Measurements from ENCODE around the gene CNPY1.

CNPY1 gene

DNA sequence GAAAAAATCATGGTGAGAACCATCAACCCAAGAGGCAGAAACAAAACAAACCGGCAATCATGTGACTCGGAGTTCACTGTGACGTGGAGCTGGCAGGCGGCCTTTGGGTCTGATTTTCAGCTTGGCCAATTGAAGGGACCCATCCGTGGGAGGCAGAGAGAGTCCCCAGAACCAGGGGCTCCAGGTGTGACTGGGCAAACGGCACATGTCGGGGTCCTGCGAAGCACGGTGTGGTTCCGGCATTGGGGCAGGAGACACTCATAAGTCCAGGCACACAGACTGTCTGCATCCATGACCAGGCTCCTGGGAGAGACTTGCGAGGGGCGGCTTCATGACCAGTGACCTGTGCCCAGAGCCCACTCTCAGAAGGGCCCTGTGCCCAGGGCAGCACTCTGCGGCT is 12.6 kb upstream of the CNPY1 start:
- no peak for DNase-seq

DNA sequence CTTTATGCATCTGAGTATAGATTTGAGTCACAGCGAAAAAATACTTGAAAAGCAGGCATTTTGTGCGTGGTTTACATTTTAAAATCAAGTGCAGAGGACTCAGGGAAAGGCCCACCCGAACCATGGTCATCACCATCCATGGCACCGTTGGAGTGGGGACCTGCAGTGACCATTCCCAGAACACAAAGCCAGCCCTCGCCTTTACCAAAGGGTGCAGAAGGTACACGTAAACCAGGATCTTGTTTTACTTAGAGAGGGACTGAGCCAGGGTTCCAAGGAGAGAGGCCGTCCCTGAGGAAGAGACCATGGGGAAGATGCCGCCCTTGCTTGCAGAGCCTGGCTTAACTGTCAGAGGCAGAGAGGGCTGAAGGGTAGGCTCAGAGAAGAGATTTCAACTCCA is 12.0 kb upstream of the CNPY1 start:
- no peak for DNase-seq

DNA sequence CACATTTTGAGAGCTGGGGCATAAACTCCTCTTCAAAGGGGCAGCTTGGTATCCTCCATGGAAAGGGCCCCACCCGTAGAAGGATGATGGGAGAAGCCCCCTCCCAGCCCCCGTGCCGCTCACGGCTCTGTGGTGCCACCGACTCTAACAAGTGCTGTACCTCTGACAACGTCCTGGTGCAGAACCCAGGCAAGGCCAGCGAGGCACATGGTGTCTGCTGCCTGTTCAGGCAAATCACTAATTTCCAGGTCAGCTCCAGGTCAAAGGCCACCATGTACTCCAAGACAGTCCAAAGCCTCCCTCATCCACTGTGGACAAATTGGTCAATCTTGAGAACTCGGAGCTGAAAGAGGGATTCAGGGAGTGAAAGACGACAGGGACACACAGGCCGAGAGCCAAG is 11.4 kb upstream of the CNPY1 start:
- no peak for DNase-seq

DNA sequence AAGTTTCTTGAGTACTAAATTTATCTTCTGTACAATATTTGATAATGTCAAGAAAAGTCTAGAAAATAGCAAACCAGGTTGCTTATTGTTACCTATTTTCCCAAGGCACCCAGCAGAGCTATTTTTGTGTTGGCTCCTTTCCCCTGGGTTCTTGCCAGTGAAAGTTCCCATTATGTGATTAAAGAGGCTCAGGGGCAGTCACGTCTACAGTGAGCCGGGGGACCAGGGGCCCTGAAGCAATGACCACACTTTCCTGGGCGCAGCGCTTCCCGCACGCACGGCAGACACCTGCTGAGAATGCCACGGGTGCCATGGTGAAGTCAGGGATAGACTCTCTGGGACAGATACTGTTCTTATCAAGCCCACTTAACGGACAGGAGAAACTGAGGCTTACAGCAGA is 10.4 kb upstream of the CNPY1 start:
- DNase-seq = no peak

DNA sequence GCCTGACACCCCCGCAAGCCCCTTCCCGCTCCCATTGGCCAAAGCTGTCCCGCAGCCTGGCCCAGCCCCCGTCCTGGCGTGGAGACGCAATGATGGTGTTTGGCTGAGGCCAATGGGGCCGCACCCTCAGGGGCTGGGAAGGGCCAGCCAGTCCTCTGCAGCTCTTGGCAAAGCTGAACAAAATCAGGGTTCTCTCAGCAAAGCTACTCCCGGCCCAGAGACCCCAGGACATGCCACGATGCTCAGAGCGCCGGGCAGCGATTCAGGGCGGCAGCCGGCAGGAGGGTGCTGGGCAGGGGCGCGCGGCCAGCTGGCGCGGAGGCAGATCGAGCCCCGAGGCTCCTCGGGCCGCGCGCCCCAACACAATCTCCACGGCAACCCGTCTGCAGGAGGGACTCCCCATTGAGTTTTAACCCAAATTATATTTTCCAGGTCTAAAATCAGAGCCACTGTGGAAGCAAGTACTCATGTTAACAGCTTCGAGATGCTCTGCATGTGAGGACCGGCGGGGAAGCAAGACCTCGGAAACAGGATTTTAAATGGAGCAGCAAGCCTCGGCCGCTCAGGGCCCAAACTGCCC is 8.8 kb upstream of the CNPY1 start:
- DNase-seq = no peak

DNA sequence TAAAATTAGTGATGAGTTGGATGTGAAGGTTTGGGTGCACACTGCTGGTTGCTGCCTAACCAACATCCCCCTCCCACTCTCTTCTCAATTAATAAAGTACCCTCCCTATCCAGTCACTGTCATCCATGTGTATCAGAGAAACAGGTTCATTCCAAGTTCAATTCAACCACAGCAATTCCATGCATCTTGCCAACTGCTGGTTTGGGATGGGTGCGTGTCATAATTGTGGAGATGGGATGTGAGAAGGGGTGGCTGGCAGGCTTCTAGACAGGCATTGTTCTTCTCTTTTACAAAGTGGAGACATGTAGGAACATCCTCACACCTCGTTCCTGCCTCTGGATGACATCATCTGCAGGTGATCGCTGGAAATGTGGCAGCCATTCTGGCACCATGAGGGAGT is 7.5 kb upstream of the CNPY1 start:
- no peak for DNase-seq

DNA sequence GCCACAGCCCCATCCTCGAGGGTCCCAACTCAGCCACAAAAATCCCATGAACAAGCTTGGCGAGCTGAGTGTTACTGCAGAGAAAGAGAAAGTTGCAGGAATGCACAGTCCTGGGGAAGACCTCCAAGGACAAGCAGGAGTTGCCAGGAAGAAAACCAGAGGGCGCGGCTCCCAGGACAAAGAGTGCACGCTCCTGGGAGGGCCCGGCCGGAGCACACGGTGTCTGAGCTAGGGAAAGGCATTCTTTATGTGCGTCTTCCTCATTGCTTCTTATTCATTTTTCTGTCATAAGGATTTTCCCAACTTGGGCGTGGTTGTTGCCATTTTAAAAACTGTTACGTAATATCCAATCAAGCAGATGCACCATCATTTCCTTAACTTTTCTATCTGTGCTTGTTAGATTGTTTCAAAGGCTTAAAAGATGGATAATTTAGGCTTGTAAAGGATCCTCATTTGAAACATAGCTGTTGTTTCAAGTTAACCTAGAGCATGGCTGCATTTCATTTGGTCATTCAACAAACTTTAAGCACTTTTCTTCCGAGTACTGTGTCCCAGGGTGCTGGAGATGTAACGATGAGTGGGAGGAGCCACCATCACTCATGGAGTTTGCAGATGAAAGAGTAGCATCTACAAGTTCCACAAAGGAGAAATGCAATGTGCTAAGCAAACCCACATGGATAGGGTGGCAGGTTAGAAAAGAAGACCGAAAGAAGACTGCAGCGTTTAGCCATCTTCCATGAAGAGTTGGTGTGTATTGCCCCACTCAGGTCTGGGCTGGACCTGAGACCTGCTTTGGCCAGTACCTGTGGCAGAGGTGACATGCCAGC is 5.6 kb upstream of the CNPY1 start:
- peak in 1 of 2 donors; percentile 8 for DNase-seq

DNA sequence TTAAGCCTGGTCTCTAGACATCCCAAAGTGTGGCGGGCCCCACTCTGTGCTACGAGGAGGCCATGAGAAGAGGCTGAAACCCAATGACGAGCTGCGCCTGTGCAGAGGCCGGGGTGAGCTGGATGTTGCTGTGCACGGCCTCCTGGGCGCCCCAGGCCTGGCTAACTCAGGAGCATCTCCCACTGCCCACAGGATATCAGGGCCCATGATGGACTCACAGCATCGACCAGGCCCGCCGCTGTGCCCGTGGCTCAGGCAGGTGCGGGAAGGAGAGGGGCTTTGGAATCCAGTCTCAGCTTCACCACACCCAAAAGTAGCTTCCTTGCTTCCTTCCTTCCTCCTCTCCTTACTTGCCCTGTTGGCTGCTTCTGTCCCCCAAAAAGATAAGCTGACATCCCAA is 4.6 kb upstream of the CNPY1 start:
- DNase-seq = no peak

DNA sequence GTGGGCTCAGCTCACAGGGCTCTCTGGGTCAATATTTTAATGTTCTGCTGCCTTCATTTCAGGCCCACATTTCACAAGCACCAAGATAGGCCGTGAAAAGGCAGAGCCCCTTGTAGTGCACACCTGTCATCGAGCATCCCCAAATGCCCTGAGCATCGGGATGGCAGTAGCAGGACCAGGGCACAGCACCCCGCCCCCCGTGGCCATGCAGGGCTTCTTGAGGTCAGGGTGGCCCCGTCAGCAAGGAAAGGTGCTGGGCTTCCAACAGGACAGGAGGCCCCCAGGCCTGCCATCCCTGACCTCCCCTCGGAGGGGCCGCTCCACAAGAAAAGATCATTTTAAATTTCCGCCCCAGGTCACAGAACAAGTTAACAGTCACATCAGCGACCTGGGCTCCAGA is 2.9 kb upstream of the CNPY1 start:
- no peak for DNase-seq

DNA sequence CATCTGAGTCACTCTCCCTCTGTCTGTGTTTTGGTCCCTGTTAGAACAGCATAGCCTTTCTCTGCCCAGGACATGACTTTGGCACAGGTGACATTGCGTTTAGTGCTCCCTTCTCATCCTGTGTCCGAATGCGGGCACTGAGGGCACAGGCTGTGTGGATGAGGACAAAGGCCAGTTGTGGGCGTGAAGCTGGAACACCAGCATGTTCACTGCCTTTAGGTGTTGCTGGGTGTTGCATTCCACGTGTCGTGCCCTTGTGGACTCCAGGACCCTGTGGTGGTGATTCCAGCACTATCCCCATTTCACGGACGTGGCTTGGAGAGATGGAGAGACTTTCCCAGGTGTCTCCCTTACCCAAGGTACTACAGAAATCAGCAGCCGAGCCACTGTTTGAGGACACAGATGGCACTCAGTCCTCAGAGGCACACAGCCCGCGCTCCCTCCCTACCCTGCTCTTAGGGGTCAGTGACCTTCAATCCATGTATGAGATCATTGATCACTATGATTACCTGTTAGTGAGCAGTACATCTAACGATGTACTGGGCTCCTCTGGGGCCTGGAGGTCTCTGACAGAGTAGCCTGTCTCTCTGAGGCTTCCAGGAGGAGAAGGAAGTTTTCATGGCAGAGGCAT is 917 bp upstream of the CNPY1 start:
- DNase-seq = no peak

DNA sequence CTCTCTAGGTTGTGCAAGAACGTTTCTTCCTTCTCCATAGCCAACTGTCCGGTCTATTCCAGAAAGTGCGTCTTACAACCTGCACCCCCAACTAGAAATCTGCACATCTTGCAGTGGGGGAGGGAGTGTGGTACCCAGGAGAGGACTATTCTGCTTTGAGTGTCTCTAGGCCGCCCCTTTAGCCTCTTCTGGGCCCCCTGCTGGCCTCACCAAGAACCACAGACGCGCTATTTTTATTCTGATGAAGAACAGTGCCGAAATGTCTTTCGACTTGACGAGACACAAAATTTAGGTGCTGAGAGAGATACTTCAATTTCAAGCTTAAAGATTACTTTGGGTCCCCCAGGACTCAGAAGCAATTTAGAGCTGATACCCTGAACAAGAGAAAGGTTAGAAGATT is 1.0 kb downstream of the CNPY1 start:
- DNase-seq = no peak

DNA sequence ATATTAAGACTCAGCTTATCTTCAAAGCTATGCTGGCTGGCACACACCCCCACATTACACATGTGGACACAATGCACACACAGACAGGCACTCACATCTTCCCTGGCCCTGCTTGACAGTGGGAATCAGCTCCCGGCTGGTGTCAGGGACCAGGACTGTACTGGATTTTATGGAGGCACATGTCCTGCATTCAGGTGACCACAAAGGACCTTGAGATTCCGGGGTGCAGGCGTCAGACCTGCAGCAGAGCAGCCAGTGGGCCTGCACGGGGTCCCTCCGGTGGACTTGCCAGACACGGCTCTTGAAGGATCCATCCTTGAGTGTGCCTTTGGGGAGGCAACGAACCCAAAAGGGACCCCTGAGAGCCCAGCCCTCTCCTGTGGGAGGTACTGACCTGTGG is 1.9 kb downstream of the CNPY1 start:
- DNase-seq = no peak

DNA sequence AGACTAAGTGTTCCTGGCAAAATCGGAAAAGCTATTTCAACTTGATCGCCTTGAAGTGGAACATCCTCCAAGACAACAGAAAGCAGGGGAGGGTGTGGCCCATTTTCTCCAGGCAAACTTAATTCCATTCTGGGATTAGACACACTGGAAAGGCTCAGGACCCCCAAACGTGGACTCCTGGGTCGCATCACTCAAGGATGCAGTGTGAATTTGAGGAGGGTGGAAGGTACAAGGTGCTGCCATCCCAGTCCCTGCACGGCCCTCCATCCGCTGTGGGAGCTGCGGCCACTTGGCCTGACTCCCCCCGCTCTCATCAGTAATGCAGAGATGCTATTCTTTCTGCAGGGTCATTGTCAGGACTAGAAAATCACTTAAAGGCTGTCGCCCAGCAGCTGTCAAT is 2.4 kb downstream of the CNPY1 start:
- DNase-seq = no peak

DNA sequence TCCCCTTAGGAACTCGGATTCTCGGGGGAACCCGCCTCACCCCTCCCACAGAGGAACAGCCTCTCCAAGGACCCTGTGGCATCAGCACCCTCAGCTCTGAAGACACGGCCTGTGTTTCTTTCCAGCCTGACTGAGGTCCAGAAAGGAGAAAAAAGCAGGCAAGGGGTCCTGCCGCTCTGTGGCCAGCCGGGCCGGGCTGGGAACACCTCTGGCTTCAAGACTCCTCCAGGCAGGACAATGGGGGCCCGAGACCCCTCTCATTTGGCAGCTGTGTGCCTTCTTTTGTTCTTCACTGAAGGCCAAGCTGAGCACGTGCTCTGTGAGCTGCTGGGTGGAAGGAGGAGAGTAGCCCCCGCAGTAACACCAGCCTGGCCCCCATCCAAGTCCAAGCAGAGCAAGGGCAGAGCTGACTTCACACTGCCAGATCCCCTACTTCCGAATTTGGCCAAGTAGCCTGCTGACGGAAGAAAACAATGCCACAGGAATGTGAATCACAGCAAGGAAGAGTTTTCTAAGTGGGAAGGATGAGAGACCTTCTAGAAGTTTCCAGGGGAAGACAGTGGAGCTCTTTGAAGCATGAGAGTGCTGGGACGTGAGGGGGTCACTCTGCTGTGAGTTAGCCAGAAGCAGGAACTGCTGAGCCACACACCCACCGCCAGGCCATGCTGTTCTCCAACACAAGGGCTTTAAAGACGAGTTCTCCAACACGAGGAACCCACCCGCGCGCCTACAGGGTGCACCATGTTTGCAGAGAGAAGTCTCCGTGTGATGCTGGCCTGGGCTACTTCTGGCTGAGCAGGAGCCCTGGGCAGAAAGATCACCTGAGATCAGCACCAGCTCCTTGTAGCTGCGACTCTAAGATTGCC is 3.1 kb downstream of the CNPY1 start:
- no peak for DNase-seq

DNA sequence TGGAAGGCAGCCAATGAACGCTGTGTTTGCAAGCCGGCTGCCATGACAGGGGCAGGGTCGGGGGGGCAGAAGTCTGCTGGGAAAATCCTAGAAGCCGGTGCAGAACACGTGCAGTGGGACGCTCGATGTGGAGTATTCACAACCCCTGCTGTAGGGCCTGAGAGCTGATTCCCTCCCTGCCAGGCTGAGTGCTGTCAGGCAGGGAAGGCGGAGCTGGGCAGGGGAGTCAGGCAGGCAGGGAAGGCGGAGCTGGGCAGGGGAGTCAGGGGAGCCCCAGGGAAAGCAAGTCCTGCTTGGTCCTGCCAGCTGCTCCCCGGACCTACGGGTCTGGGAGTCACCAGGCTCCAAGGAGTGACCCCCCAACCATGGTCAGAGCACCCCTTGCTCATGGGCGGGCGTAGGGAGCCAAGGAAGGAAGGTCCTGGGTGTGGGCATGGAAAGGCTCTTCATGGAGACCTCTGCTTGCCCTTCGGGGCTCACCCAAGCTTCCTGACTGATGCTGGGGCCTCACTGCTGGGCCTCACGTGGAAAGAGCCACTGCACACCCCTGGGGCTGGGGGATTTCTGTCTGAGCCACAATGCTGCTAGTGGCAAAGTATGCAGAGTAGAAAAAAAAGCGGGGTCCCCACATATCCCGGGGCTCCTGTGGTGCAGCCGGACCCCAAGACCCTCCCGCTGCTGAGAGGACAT is 4.2 kb downstream of the CNPY1 start:
- DNase-seq = no peak

DNA sequence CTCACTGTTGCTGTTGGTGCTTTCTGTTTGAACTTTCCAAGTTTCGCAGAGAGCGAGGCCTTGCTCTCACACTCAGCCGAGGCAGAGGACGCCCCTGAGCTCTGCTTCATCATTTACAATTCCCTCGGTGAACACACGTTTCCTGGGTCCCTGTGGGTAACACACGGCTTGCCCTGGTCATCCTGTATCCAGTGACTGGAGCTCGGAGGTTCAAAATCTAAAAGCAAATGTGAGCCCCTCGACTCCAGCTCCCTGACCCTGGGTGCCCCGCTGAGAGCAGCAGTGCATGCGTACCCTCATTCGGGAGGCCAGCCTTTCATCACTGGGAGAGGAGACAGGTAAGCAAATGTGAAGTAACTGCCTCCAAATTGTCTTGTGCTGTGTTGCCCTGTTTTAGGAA is 5.8 kb downstream of the CNPY1 start:
- no peak for DNase-seq

DNA sequence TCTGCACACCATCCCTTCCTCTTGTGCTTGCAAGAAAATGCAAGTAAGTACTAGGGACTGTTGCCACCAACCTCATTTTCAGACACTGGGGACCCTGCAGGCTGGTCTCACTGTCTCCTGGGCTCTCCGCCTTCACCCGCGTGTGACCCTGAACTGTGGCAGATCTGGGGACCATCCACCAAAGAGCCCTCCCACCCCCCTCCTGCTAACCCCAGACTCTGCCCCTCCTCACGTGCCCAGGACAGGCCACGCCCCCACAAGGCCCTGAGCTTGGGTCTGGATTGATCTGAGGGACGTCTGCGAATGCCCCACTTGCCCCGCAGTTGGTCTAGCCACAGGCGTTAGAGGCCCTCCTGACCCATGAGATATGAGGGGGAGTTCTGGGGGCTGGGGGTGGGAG is 8.1 kb downstream of the CNPY1 start:
- no peak for DNase-seq

DNA sequence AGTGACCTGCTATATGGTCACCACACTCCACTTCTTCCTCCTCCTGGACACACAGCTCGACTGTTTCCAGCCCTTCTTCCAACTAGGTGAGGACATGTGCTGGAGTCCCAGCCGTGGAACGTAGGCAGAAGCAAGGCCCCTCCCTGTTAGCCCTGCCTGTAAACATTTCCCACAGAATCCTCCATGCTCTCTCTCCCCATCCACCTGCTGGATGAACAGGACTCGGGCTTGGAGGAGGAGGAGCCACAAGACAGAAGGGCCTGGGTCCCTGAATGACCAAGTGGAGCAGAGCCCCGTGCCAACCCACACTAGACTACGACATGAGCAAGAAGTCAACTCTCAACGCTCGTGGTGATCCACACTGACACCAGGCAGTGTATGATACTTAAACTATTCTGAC is 9.9 kb downstream of the CNPY1 start:
- no peak for DNase-seq

DNA sequence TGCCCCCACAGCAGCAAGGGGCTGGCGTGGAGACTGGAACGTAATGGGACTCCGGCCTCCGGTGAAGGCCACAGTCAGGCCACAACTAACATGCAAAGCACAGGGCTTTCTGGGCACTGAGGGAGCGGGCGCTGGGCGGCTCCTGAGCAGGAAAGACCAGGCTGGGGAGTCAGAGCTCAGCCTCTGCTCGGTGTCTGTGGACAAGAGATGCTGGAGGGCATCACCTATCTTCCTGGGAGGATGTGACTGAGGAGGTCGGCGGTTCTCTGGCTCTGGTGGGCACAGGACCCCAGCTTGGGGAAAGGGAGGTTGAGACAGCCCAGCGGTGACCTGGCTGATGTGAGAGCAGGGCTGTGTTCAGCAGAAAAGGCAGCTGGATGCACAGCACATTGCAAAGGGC is 11.7 kb downstream of the CNPY1 start:
- DNase-seq = no peak

DNA sequence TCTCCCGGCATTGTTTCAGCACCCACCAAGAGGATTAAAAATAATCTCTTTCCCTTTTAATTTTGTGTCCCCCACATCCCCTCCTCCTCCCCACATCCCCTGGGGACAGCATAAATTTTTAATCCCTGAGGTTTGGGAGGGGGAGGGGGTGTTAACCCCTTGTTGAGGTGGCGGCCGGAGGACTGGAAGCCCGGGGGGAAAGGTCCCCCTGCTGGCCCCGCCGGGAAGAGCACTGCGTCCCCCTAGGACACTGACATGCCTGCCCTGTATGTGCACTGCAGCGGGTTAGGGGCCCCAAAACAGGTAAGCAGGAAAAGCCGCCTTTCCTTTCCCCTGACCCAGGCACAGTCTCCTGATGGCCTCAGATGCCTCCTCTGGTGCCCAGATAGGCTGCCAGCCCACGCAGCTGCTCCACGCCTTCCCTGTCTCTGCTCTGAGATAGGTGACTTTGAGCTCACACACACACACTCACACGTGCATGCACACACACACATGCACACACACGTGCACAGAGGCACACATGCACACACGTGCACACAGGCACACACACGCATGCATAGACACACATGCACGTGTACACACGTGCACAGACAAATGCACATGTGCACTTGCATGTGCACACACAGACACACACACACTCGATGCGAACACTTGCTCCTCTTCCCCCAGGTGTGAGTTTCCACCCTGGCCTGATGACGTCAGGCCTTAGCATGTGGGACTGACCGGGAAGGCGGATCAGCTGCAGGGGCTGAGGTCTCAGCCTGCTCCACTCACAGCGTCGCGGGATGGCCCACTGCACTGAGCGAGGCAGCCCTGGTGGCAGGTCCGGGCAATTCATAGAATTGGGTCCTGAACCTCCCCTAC is 12.3 kb downstream of the CNPY1 start:
- DNase-seq = peak in 1 of 2 donors; percentile 8

DNA sequence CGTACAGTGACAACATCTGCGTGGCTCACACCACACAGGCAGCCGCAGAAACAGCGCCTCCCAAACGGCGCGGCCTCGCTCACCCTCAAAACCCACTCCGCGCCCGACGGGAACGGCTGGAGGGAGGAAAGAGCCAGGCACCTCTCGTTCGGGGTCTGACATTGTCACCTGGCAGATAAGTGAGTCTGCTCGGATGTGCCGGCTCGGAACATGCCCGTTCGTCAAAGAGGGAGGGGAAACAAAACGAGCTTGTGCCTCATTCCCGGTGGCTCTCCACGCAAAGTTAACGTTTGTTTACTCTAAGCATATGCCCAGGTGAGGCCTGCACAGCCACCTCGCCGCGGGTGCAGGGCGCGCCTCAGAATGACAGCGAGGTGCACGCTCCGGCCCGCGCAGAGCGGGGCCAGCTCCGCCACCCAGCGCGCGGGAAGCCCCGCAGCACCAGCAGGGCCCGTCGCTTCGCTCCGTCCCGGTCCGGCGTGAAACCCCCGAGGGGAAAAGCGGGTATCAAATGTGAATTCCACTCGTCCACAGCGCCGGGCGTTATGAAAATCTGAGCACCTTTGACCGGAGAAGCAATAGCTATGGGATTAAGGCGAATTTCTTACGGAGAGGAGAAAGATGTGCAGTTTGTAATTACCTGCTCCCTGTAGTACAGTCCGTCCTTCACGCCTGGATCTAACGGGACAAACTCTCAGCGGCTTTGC is 13.1 kb downstream of the CNPY1 start:
- DNase-seq = no peak
